B cell (primary cell): ENCODE measurements around the gene SUN3.

Source experiments
- CTCF ChIP-seq: fragments of 200-600 bp; IDR thresholded peaks from one replicate; pipeline ENCODE4 v1.8.0; 2022; ENCODE audit warnings: antibody characterized with exemption, mild to moderate bottlenecking
- EZH2 ChIP-seq: IDR thresholded peaks from 2 replicates; pipeline ENCODE4 v1.6.1; 2012; ENCODE audit warnings: borderline replicate concordance, low read depth, mild to moderate bottlenecking, moderate library complexity, low read length; ENCODE audit not compliant: insufficient read depth, poor library complexity, severe bottlenecking

- TF ChIP-seq CTCF (no peak), EZH2 (no peak)
Measured at GRCh38 chr7:47947355-47947749, 81.6 kb downstream of the SUN3 start.
